IgD-negative memory B cell (primary cell): ENCODE data around the gene TBC1D4. TPM values are rescaled to one million over a fixed set of nuclear protein-coding genes. Genes with fewer than 3 reads are reported as not detected.

Source experiments
- polyA plus RNA-seq: library from polyadenylated mRNA; unstranded; fragments of 300-500 nt; fragmentation: Illumina TruSeq; gene quantifications from one replicate; pipeline ENCODE4 v1.2.3, GENCODE V29; 2021

The TBC1D4 gene
- polyA plus RNA-seq, 1 donor from 2014 or later, result 1.6 TPM

Other genes with a start within 250 kb of the TBC1D4 start
- gene COMMD6, start 55.7 kb upstream of the TBC1D4 start, polyA plus RNA-seq, result 574 TPM
- 30.4 TPM for gene UCHL3, start 67.6 kb upstream of the TBC1D4 start, polyA plus RNA-seq
- gene LMO7, start 154.2 kb upstream of the TBC1D4 start, polyA plus RNA-seq, result 6.6 TPM